ENCODE results near the gene FLT3.

The FLT3 gene

DNA sequence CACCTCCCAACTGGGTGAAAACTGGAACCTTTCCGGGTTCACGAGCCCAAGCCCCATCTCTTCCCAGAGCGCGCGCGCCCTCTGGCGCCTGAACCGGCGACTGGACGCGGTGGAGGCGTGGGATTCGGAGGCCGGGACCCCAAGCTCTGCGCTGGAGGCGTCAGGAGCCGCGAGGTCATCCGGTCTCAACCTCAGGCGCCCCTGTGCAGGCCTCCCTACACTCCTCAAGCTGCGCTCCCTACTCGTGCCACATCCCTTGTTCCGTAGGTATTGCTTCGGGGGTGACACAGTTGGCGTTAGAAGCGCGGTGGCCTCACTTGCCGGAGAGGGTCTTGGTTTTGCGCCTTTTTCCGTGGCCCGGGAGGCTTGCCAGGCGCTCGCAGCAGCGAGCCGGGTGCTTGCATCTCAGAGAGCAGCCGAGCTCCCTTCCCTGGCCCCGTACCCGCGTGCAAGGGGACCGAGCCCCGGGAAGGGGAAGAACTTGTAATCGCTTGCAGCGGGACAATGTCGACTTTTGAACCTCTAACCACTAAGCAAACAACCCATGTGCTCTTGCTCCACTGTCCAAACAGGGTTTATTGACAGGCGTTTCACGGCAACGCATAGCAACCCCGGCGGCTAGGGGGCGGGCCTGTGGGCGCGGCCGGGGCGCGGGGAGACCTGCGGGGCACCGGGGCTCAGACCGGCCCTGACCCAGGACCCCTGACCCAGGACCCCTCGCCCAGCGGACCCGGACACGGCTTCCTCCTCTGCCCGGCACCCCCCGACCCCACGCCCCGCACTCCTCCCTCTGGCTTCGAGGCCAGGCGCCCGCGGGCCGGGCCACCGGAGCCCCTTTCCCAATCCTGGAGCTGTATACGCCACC lies 139.8 kb downstream of the FLT3 start:
- no peak for DNase-seq (ENCODE audit: low read depth in 2 of 2)

DNA sequence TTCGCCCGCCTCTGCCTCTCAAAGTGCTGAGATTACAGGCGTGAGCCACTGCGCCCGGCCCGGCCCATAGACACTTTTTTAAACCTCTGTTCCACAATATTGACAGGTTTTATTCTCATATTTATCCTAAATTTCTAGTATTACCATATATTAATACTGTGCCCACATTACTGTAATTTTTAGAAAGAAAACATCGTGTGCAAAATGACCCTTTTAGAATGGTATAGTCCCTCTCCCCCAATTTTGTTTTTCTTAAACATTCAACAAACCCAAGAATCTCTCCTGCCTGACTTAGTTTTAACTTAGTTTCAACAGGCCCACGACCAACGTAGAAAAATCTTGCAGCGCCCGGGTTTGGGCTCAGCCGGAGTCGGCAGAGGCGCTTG lies 140.4 kb downstream of the FLT3 start:
- DNase-seq (ENCODE audit: low read depth in 2 of 2): no peak

DNA sequence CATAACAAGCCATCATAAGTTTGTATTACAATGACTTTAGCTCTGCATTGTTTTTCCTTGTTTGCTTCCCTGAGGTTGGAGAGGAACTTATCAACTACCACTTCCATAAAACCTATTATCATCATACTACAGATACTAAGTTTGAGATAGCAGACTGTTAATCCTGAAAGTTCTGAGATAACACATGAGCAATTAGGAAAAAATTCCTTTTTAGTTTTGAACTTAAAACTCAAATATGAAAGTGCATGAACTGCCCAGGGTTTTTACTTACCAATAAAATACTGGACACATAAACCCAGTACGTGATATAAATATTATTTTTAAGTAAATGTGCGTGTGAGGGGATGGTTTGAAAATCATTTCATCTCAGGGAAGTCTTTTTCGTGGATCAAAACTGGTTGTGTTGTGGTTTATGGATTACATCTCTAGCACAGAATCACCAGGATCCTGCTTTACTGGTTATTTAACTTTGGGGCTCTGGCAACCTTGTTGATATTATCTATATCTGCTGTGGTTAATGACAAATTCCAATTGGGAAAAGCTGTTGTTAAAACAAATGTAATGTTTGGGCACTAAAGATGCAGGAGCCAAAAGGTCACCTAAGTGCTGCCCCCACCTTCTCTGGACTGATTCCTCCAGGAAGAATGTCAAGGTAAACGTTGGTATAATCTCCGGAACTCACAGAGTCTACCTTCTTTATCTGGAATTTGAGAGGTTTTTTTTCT lies 143.6 kb downstream of the FLT3 start:
- no peak for DNase-seq (ENCODE audit: low read depth in 2 of 2)

DNA sequence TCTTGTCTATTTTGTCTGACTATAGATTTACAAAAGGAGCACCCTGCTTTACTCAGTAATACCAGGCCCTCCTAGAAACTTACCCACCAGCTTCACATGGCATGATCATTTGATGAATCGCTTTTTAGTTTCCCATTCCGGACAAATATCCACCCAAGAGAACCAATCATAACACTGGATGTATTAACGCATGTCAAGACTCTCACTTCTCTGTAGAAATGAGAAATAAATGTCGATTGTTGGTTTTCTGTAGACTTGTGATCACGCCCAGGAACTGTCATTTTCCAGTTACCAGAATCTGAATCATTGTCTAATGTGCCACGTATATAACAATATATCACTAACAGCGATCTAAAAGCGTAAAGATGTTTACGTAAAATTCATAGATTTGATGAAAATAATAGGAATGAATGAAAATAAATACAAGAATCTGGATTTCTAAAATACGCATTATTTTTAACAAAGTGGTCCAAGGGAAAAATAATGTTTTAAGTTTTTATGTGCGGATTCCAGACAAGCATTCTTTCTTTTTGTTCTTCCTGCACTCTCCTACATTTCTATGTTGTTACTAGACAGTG lies 145.3 kb downstream of the FLT3 start:
- no peak for DNase-seq (ENCODE audit: low read depth in 2 of 2)

DNA sequence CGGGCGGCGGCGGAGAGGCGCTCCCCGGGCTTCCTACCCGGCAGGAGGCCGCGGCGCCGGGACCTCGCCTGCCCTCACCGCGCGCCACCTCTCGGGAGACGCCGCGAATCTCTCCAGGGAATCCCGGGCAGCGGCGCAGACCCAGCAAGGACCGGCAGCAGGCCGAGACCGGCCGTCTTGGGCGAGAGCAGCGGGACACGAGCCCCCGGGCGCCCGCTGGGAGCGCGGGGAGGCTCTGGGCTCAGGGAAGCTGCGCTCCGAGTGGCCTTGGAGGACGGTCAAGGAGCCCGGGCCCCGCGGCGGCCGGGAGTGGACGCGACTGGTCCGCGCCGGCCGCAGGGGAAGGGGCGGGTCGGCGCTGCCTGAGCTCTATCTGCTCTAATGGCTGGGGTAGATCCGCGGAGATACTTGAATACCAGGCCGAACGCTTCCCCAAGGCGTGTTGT lies 145.9 kb downstream of the FLT3 start:
- no peak for DNase-seq (ENCODE audit: low read depth in 2 of 2)

DNA sequence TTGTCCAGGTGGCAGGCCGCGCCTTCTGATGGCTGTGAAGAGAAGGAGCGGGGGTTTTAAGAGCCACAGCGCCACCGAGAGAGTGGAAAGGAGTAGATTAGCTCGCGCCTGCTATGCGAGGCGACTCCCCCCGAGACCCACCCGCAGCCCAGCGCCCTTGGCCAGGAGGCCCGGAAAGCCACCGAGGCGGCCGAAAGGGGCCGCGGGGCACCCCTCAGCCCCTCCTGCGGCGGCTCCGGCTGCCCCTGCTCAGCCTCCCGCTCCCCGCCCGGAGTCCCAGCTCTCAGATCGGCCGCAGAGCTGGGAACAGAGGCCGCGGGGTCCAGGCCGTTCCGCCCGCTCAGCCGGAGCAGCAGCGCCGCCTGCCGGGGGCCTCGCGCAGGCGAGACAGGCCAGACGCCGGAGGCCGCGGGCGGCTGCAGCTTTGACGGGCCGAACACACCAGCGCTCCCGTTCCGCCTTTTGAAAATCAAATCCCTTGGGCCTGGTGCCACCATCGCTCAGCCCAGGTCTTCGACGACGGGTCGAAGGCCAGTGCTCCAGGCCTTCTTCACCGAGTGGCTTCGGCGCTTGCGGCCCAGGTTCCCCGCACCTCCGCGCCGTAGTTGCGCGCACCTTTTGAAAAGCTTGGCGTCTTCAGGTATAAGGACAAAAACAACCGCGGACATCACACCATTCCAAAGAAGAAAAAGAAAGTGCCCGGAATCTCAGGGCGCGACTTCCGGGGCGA lies 146.5 kb downstream of the FLT3 start:
- peak in 1 of 2 donors; percentile 24 for DNase-seq (ENCODE audit: low read depth in 2 of 2)
